K562 (cell line): Measurements from ENCODE around the gene LOXHD1. TPM values are rescaled to one million over a fixed set of nuclear protein-coding genes. Genes with fewer than 3 reads are reported as not detected.

Source experiments
- ATAC-seq: fragments of 200-7000 bp; cut with Tn5 transposase; 3 replicates; pipeline ENCODE4 v1.9.1; 2020; ENCODE audit warnings: moderate library complexity
- BruUV-seq: library from RNA; stranded (reverse); fragments of 400-500 nt; replicated peaks from 2 replicates; lab custom pipeline; 2021; lab: Mats Ljungman, UMichigan
- CTCF ChIA-PET: fragments of 300-600 bp; formaldehyde crosslinking; extraction: SDS; loops from one replicate; lab custom pipeline; 2021; ENCODE audit warnings: low intra/inter-chr PET ratio; lab: Yijun Ruan, JAX
- POLR2A ChIA-PET: fragments of 300-600, 350-650 bp; sonication (Branson Sonifier 250); formaldehyde crosslinking; extraction: SDS; loops from one replicate; lab custom pipeline; 2021; ENCODE audit warnings: antibody characterized with exemption, inconsistent platforms; lab: Yijun Ruan, JAX
- DNase-seq, 4 experiments: peaks; one replicate each; pipeline versions ENCODE4 v3.0.0 to v3.0.0-alpha.2; 2011 to 2018; ENCODE audit warnings: low spot score in 3 of 4, mixed read lengths in 3 of 4; ENCODE audit errors: extremely low read depth in 1 of 4
- FAIRE-seq: peaks from 2 replicates; lab custom pipeline; 2011; peaks lifted over from hg19 to GRCh38; lab: Jason Lieb, UNC
- H2AFZ ChIP-seq: 2 replicates; pipeline ENCODE4 v1.6.0; 2011; ENCODE audit warnings: low read depth, low read length, control low read depth, inconsistent platforms
- H3K27ac ChIP-seq: fragments of 200-600 bp; 3 replicates; pipeline ENCODE4 v1.8.0; 2011; ENCODE audit warnings: low read depth, mild to moderate bottlenecking, control low read depth, inconsistent platforms, low read length, moderate library complexity, mixed read lengths; ENCODE audit errors: extremely low read depth
- H3K27me3 ChIP-seq, 2 experiments: fragments of 300-600 bp in 1 of 2; 2 replicates in 1 of 2; 3 replicates in 1 of 2; pipeline versions ENCODE4 v1.6.0 to v1.8.0; 2011; ENCODE audit warnings: inconsistent platforms in 2 of 2, low read length in 2 of 2, mild to moderate bottlenecking in 1 of 2, mixed read lengths in 1 of 2, moderate library complexity in 1 of 2; ENCODE audit not compliant: control insufficient read depth in 2 of 2, insufficient read depth in 2 of 2
- H3K36me3 ChIP-seq: fragments of 300-600 bp; 3 replicates; pipeline ENCODE4 v1.8.0; 2011; ENCODE audit warnings: mild to moderate bottlenecking, low read length, inconsistent platforms; ENCODE audit not compliant: control insufficient read depth, insufficient read depth
- H3K4me1 ChIP-seq, 2 experiments: fragments of 200-600 bp in 1 of 2; replicated peaks in 1 of 2; 2 replicates in 1 of 2; 3 replicates in 1 of 2; pipeline versions ENCODE4 v1.5.1 to v1.8.0; 2011; ENCODE audit warnings: inconsistent platforms in 2 of 2, low read length in 2 of 2, mild to moderate bottlenecking in 1 of 2, mixed read lengths in 1 of 2, moderate library complexity in 1 of 2; ENCODE audit not compliant: control insufficient read depth in 2 of 2, insufficient read depth in 2 of 2
- H3K4me2 ChIP-seq: 2 replicates; pipeline ENCODE4 v1.6.1; 2011; ENCODE audit warnings: low read length, control low read depth, inconsistent platforms, mixed read lengths; ENCODE audit not compliant: insufficient read depth
- H3K4me3 ChIP-seq: fragments of 200-600 bp; sonication (generic), shearing (Covaris generic); 2 replicates; pipeline ENCODE4 v1.5.1; 2016; ENCODE audit warnings: control low read depth, inconsistent platforms
- H3K79me2 ChIP-seq: fragments of 200-600 bp; 3 replicates; pipeline ENCODE4 v1.8.0; 2011; ENCODE audit warnings: low read length, inconsistent platforms; ENCODE audit not compliant: control insufficient read depth, insufficient read depth
- H3K9ac ChIP-seq, 2 experiments: 2 replicates each; pipeline versions ENCODE4 v1.6.0 to v1.6.1; 2011; ENCODE audit warnings: low read depth in 2 of 2, low read length in 2 of 2, control low read depth in 1 of 2, inconsistent platforms in 1 of 2, mild to moderate bottlenecking in 1 of 2, mixed read lengths in 1 of 2; ENCODE audit not compliant: insufficient read depth in 1 of 2
- H3K9me1 ChIP-seq: one replicate; pipeline ENCODE4 v1.6.0; 2011; ENCODE audit warnings: inconsistent platforms, mild to moderate bottlenecking, low read length, moderate library complexity; ENCODE audit not compliant: control insufficient read depth, insufficient read depth
- H3K9me3 ChIP-seq: replicated peaks from 2 replicates; pipeline ENCODE4 v1.5.1; 2011; ENCODE audit warnings: low read depth, low read length, inconsistent platforms; ENCODE audit not compliant: control insufficient read depth, insufficient read depth
- H4K20me1 ChIP-seq: replicated peaks from 2 replicates; pipeline ENCODE4 v1.6.1; 2011; ENCODE audit warnings: low read length, inconsistent platforms, mixed read lengths; ENCODE audit not compliant: control insufficient read depth, insufficient read depth
- CC2D1A ChIP-seq: fragments of 450-650 bp; IDR thresholded peaks from 2 replicates; pipeline ENCODE4 v1.6.1; 2017; ENCODE audit warnings: mild to moderate bottlenecking
- HNRNPUL1 ChIP-seq: fragments of 200-400 bp; formaldehyde crosslinking; IDR thresholded peaks from 2 replicates; pipeline ENCODE4 v1.6.1; 2017; ENCODE audit warnings: low read length
- NCOA2 ChIP-seq, 2 experiments: fragments of 450-650 bp; IDR thresholded peaks; 2 replicates each; pipeline ENCODE4 v1.6.1; 2018; ENCODE audit warnings: mild to moderate bottlenecking in 2 of 2, moderate library complexity in 1 of 2; ENCODE audit not compliant: partially characterized antibody in 2 of 2
- STAT5B ChIP-seq: fragments of 250-450 bp; sonication (Bioruptor Pico); IDR thresholded peaks from 2 replicates; pipeline ENCODE4 v1.8.0; 2021; ENCODE audit warnings: mild to moderate bottlenecking, inconsistent platforms
- ZNF239 ChIP-seq: fragments of 250-450 bp; sonication (Bioruptor Pico); IDR thresholded peaks from 2 replicates; pipeline ENCODE4 v1.4.0; 2020; ENCODE audit warnings: mild to moderate bottlenecking
- WGBS: fragments of 100-300 bp; shearing (Covaris generic); methylation state at CpG from one replicate; pipeline ENCODE4 v1.1.6; 2016; ENCODE audit warnings: low coverage, mixed read lengths; ENCODE audit not compliant: insufficient coverage; ENCODE audit errors: missing lambda C conversion rate; 5-methylcytosine and 5-hydroxymethylcytosine counted together
- in situ Hi-C: fragments of 300-500 bp; cut with MboI; formaldehyde crosslinking; loops from 4 replicates; pipeline ENCODE4 v1.15.0; 2018; ENCODE audit warnings: inconsistent platforms, mixed read lengths
- intact Hi-C: fragments of 100-400 bp; cut with micrococcal nuclease; formaldehyde crosslinking; loops from 2 replicates; pipeline ENCODE4 v1.14.2; 2022
- polyA plus RNA-seq, 8 experiments: library from polyadenylated mRNA; depleted of rRNA in 4 of 8; stranded (reverse) in 5 of 8; unstranded in 3 of 8; fragments of >200 nt; fragmentation: Nextera tagmentation in 2 of 8; fragmentation: Illumina TruSeq in 1 of 8; extraction: Ambion mirVana in 2 of 8; extraction: Trizol in 1 of 8; gene quantifications; 2 replicates each; pipeline versions ENCODE4 v1.2.1 to v1.2.3, GENCODE V29; 2011 to 2014; ENCODE audit warnings: inconsistent platforms in 1 of 8, missing spikeins in 1 of 8
- total RNA-seq, 7 experiments: library from RNA; depleted of rRNA in 6 of 7; stranded (reverse); fragments of >200 nt in 6 of 7; fragmentation: Illumina TruSeq in 2 of 7; extraction: Trizol in 2 of 7; gene quantifications; 2 replicates each; pipeline versions ENCODE4 v1.2.1 to v1.2.3, GENCODE V29; 2011 to 2021; ENCODE audit warnings: low replicate concordance in 1 of 7
- TF ChIP-seq, protein P1 (sequence below): sonication (generic); formaldehyde crosslinking; IDR thresholded peaks from 2 replicates; pipeline ENCODE4 v1.9.0; 2022; ENCODE audit warnings: mild to moderate bottlenecking, missing genetic modification reagents
- TF ChIP-seq, protein P2 (sequence below): fragments of 250-450 bp; sonication (Bioruptor Pico); IDR thresholded peaks from 2 replicates; pipeline ENCODE4 v1.4.0; 2020

Gene LOXHD1
- total and polyA plus RNA-seq, 9 of the 15 experiments (the other 6 are each of a cell fraction or from before 2014, with no cell fraction given): not detected

DNA sequence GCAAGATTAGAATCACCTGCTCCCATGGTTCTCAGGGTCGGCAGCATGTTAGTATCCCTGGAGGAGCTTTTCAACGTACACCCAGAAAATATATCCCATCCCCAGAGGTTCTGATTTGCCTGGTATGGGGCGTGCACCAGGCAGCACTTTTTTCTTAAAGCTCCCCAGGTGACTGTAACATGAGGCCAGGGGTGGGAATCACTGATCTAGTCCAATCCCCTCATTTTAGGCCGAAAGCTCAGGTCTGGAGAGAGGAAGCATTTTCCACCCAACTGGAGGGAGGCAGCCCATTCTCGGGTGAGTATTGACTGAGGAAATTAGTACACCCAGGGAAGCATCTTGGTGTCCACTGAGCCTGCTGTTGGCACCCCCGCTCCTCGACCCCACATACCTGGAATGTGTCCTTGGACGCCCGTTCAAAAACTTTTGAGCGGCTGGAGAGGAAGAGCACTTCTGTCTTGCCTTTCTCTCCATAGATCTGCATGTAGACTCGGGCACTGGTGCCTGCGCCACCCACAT lies 94.3 kb downstream of the LOXHD1 start:
- no TSS peak for BruUV-seq
- ATAC-seq: no peak
- 1% methylated on average over 10 of the region's 12 CpGs for WGBS
- Histone ChIP-seq H4K20me1 (no peaks in the 10 kb centered on the region), H3K9me1 (no peaks in the 10 kb centered on the region), H3K4me2 (no peak overlapping the region), H3K36me3 (no peaks in the 10 kb centered on the region), H2AFZ (no peak overlapping the region), H3K9ac (no peak overlapping the region), H3K4me3 (no peak overlapping the region), H3K4me1 (no peaks in the 10 kb centered on the region), H3K9me3 (no peaks in the 10 kb centered on the region), H3K27me3 (peaks cover 0 to 20% of the 10 kb centered on the region in 2 experiments; a peak in 2 of 5 replicates), H3K79me2 (no peaks in the 10 kb centered on the region), H3K27ac (no peak overlapping the region)
- no peak for DNase-seq
- intact Hi-C loops: no loop called here
- CTCF ChIA-PET: no interaction called here
- no peak for FAIRE-seq
- TF ChIP-seq STAT5B (CRISPR knock-in tag): no peak
- TF ChIP-seq, protein P1, sequence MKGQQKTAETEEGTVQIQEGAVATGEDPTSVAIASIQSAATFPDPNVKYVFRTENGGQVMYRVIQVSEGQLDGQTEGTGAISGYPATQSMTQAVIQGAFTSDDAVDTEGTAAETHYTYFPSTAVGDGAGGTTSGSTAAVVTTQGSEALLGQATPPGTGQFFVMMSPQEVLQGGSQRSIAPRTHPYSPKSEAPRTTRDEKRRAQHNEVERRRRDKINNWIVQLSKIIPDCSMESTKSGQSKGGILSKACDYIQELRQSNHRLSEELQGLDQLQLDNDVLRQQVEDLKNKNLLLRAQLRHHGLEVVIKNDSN (CRISPR knock-in tag): no peak
- no peak for TF ChIP-seq ZNF239 (CRISPR knock-in tag)
- TF ChIP-seq, protein P2, sequence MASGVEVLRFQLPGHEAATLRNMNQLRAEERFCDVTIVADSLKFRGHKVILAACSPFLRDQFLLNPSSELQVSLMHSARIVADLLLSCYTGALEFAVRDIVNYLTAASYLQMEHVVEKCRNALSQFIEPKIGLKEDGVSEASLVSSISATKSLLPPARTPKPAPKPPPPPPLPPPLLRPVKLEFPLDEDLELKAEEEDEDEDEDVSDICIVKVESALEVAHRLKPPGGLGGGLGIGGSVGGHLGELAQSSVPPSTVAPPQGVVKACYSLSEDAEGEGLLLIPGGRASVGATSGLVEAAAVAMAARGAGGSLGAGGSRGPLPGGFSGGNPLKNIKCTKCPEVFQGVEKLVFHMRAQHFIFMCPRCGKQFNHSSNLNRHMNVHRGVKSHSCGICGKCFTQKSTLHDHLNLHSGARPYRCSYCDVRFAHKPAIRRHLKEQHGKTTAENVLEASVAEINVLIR: no peak
- TF ChIP-seq HNRNPUL1: no peak
- TF ChIP-seq NCOA2 (IDR thresholded peaks at IDR 0.05; ENCODE audit: partially characterized antibody in 2 of 2): no peak
- TF ChIP-seq CC2D1A: no peak
- POLR2A ChIA-PET: no interaction called here
- in situ Hi-C loops: no loop called here
